GM19395 (cell line): ENCODE measurements around the gene ST3GAL6.
"Not testable (repeated sequence)": the region's sequence is repeated elsewhere in the genome, so short reads cannot be mapped to it uniquely, and the experiment has no call there.

ENCODE experiments used
- ATAC-seq: cut with Tn5 transposase; IDR thresholded peaks from one replicate; pipeline ENCODE4 v1.9.1; 2021; ENCODE audit warnings: mild to moderate bottlenecking, moderate library complexity; ENCODE audit not compliant: unreplicated experiment

The ST3GAL6 gene

DNA sequence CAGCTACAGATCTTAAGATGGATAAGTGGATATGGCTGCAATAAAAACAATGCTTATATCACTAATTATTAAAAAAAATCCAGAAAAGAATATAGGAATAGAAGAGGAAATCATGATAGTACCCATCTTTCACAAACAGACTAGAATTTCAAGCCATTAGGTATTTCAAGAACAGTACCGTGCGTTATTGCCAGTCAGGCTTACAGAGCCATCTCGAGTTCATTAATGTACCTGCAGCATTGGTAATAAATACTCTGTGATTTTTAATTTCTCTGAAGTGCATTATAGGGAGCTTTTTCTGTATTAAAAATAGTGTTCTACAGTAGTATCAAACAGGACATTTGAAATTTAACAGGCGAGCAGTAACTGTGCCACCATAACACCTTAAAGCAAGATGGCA is 35.7 kb downstream of the ST3GAL6 start:
- no peak for ATAC-seq

DNA sequence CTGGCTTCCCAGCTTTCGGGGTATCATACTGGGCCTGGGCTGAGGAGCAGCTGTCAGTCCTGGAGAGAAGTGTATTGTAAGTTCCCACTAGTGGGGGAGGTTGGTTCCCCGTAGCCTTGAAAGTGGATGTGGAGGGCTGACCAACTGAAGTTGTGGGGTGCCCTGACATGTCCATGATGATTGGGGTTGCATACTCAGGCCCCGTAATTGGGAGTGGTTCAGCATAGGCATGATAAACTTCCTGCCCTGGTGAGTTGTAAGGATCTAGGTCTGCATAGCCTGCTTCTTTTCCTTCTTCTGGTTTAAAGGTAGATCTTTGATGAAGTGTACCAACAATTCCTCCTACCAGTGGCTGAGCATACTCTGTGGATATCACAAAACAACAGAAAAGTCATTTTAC is 36.3 kb downstream of the ST3GAL6 start:
- ATAC-seq = no peak

GRCh38 chr3:98800401-98800800 is 37.3 kb downstream of the ST3GAL6 start:
- ATAC-seq = no peak

DNA sequence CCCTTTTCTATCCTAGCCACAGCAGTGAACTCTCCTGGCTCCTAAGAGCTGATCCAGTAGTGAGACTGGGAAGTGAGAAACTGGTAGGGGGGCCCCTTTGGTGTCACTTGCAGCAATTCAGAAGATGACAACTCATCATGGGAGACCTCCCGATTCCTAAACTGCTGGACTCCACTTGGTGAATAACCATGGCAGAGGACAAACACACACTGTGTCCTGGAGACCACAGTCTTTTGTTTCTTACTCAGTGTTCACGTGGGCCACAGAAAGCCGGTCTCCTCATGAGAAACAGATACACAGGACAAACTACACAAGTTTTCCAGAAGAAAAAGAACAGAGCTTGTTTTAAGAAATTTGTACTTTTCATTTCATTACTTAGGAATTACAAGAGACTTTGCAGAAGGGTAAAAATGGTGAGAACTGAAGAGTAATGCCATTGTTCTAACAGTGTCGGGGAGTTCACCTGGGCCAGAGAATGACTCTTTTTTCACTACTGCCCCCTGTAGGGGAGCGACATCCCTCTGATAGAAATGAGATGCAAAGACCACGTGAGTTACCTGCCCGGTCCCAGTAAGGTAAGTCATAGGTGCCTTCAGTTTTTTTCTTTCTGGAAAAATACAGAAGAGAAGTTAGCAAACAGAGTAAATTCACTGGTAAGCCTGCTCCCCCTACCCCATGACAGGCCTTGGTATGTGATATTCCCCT is 38.1 kb downstream of the ST3GAL6 start:
- ATAC-seq = no peak

DNA sequence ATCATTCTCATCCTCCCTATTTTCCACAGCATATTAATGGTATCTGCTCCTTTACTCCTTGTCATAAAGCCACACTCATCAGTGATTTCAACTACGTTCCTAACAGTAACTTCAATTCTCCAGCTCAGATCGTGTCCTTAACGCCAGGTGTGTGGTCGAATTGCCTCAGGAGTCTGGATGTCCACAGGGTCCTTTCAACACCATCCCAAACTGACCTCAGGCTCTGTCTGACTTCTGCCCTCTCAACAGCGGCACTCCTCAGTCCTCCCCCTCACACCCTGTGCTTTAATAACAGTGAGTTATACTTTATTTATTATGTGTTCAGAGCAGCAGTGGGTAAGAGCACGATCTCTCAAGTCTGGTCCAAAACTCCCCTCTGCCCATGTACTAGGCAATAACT is 42.4 kb downstream of the ST3GAL6 start:
- no peak for ATAC-seq

- ATAC-seq = no peak
These were observed 43.4 kb downstream of the ST3GAL6 start for GRCh38 chr3:98806521-98806920.

DNA sequence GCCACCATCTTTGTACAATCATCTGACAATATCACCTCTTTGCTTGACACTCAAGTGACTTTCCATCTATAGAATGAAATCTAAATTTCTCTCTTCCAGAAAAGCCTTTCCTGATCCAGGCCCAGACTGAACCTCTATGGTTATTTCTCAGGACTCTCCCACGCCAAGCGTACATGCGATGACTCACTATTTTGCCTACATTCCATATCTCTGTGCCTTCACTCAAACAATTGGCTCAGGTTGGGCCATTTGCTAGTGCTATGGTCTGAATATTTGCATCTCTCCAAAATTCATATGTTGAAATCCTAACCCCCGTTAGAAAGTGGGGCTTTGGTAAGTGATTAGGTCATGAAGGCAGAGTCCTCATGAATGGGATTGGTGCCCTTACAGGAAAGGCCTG is 43.9 kb downstream of the ST3GAL6 start:
- no peak for ATAC-seq

DNA sequence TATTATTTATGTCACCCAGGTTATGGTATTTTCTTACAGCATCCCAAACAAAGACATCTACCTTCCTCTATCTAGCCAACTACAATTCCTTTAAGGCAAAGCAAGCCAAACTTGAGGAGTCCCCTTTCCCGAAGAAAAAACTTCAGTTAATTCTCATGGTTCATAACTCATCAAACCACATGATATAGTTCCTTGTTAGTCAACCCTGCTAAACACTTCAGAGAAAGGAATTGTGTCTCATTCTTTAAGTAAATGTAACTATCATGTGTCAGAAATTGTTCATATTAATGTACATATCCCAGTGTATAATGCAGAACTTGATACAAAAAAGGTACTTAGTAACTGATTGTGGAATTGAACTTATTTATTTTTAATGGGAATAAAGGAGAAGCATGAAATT is 44.4 kb downstream of the ST3GAL6 start:
- ATAC-seq = no peak

DNA sequence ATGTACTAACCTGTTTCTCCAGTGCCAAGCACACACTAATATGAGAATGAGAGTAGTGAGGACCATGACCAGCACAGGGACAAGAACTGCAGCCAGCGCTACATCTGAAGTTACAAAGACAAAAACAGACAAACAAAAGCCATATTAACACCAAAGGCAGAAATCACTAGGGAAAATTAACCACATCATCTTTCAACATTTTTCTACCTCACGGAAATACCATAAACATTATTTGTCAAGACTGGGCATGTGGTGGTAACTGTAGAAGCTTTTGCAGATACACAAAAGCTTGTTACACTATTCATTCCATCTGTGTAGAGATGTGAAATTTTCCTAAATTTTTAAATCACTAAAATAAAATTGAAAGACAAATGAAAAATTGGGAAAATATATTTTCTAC is 44.9 kb downstream of the ST3GAL6 start:
- no peak for ATAC-seq

GRCh38 chr3:98809557-98809956 is 46.4 kb downstream of the ST3GAL6 start:
- no peak for ATAC-seq

GRCh38 chr3:98811048-98811447 is 47.9 kb downstream of the ST3GAL6 start:
- ATAC-seq = no peak

DNA sequence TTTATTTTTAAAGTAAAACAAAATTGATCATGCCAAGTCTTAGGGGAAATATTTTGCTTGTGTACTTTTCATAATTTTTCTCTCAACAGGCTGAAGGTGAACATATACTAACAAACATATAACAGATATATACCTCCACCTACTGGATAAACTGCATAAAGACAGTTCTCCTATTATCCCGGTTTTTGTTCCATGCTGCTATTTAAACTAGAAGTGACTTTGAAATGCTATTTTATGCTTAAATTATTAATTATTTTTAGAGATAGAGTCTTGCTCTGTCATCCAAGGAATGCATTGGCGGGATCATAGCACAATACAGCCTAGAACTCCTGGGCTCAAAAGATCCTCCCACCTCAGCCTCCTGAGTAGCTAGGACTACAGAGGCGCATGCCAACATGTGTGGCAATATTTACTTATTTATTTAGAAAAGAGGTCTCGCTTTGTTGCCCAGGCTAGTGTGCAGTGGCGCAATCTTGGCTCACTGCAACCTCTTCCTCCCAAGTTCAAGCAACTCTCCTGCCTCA is 49.8 kb downstream of the ST3GAL6 start:
- no peak for ATAC-seq

DNA sequence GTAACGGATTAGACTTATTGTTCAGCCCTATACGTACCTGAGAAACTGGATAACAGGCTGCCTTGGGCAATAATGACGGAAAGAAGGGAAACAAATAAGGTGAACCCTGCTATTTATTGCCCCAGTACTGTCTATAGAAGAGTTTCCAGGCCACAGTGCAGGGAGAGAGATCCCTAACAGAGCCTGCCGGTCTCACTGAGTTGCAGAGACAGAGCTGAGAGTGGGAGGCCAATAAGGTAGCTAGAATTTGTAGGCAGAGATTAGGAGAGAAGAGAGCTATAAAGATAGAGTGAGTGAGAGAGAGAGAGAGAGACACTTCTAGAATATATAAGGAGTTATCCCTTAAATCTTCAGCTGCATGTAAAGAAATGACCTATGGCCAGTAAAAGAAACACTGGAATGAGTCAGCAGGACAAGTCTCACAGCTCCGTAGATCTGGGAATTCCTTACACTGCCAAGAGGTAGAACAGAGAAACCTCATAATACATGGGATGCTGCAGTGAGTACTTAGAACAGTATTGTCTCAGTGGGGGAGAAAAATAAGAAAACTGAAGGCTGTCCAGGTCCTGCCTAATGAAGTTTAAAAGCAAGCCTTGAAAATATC is 51.8 kb downstream of the ST3GAL6 start:
- no peak for ATAC-seq

- ATAC-seq = peak; percentile 91
These were observed 54.5 kb downstream of the ST3GAL6 start for GRCh38 chr3:98817547-98818041.

- ATAC-seq = no peak
These were observed 57.9 kb downstream of the ST3GAL6 start for GRCh38 chr3:98821063-98821462.

DNA sequence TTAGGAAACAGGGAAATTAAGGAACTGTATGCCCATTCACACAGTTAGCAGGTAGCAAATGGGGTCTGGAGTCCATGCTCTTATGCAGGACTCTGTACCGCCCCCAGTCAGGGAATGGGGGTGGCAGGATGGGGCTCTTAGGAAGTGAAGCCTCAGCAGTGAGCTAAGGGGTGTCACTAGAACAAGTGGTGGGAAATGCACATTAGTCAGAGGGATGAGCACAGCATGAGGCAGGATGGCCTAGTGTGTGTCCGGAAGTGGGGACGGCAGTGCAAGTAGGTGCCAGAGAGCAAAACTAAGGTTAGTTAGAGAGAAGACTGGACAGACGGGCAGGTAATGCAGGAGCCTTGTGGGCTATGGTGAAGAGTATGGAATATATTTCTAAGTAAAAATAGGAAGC is 60.7 kb downstream of the ST3GAL6 start:
- ATAC-seq = no peak

- no peak for ATAC-seq
These were observed 61.1 kb downstream of the ST3GAL6 start for GRCh38 chr3:98824256-98824655.

DNA sequence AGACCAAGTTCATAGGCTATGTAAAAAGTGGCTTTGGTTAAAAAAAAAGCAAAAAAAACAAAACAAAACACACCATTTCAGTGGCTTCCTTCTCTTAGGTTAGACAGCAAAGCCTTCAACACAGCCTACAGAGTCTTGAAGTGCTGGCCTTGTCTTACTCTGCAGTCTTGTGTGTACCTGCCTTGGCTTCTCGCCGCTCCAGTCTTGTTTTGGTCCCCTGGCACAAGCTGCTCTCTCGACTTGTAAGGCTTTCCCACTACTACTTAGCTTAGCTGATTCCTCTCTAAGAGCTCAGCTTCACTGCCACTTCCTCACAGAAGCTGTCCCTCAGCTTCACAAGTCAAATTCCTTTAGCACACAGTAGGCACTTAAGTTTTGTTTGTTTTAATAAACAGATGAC is 63.0 kb downstream of the ST3GAL6 start:
- no peak for ATAC-seq

GRCh38 chr3:98827221-98827920 is 64.2 kb downstream of the ST3GAL6 start:
- no peak for ATAC-seq

DNA sequence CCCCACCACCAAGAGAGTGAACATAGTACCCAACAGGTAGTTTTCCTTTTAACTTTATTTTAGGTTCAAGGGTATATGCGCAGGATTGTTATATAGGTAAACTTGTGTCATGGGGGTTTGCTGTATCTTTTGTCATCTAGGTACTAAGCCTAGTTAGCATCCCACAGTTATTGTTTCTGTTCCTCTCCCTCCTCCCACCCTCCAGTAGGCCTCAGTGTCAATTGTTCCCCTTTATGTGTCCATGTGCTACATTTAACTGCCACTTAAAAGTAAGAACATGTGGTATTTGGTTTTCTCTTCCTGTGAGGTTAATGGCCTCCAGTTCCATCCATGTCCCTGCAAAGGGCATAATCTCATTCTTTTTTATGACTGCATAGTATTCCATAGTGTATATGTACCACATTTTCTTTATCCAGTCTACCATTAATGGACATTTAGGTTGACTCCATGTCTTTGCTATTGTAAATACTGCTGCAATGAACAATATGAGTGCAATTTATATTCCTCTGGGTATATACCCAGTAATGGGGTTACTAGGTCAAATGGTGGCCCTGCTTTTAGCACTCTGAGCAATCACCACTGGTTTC is 66.2 kb downstream of the ST3GAL6 start:
- no peak for ATAC-seq

DNA sequence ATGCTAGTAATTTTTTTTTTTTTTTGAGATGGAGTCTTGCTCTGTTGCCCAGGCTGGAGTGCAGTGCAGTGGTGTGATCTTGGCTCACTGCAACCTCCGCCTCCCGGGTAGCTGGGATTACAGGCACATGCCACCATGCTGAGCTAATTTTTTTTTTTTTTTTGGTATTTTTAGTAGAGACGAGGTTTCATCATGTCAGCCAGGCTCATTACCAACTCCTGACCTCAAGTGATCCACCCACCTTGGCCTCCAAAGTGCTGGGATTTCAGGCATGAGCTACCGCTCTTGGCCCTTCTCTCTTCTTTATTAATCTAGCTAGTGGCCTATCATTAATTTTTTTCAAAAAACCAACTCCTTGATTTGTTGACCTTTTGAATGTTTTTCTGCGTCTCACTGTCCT is 67.9 kb downstream of the ST3GAL6 start:
- ATAC-seq = not testable (repeated sequence)
